Esophagus muscularis mucosa (tissue), 4 donors: ENCODE results near the gene PYGL.
"Not testable (repeated sequence)": the region's sequence is repeated elsewhere in the genome, so short reads cannot be mapped to it uniquely, and the experiment has no call there.

Experiments
- EP300 ChIP-seq: sonication (generic); formaldehyde crosslinking; IDR thresholded peaks from one replicate; pipeline ENCODE4 v1.6.1; 2017; ENCODE audit warnings: antibody characterized with exemption
- POLR2A ChIP-seq: fragments of 450-650 bp; IDR thresholded peaks from one replicate; pipeline ENCODE4 v1.6.1; 2017; ENCODE audit warnings: antibody characterized with exemption, moderate library complexity, mild to moderate bottlenecking, low read depth
- POLR2AphosphoS5 ChIP-seq, 2 donors: sonication (generic); formaldehyde crosslinking; IDR thresholded peaks; one replicate each; pipeline ENCODE4 v1.6.1; 2017; ENCODE audit warnings: antibody characterized with exemption in 2 of 2
- TF ChIP-seq, protein P1 (sequence below), 3 experiments: fragments of 200-600 bp in 2 of 3; fragments of 450-650 bp in 1 of 3; sonication (generic) in 2 of 3; IDR thresholded peaks; one replicate each; pipeline ENCODE4 v1.5.1; 2017 to 2019; ENCODE audit warnings: antibody characterized with exemption in 3 of 3, mild to moderate bottlenecking in 2 of 3, moderate library complexity in 1 of 3

GRCh38 chr14:50919524-50919923 is 24.8 kb downstream of the PYGL start:
- TF ChIP-seq, protein P1, sequence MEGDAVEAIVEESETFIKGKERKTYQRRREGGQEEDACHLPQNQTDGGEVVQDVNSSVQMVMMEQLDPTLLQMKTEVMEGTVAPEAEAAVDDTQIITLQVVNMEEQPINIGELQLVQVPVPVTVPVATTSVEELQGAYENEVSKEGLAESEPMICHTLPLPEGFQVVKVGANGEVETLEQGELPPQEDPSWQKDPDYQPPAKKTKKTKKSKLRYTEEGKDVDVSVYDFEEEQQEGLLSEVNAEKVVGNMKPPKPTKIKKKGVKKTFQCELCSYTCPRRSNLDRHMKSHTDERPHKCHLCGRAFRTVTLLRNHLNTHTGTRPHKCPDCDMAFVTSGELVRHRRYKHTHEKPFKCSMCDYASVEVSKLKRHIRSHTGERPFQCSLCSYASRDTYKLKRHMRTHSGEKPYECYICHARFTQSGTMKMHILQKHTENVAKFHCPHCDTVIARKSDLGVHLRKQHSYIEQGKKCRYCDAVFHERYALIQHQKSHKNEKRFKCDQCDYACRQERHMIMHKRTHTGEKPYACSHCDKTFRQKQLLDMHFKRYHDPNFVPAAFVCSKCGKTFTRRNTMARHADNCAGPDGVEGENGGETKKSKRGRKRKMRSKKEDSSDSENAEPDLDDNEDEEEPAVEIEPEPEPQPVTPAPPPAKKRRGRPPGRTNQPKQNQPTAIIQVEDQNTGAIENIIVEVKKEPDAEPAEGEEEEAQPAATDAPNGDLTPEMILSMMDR (IDR thresholded peaks at IDR 0.05): not testable (repeated sequence)
- TF ChIP-seq POLR2A; POLR2AphosphoS5 (IDR thresholded peaks at IDR 0.05); EP300: not testable (repeated sequence)
